GM18499 (cell line): ENCODE results near the gene CCDC197.

Experiments used
- ATAC-seq: cut with Tn5 transposase; IDR thresholded peaks from one replicate; pipeline ENCODE4 v1.9.1; 2021; ENCODE audit warnings: moderate number of reproducible peaks; ENCODE audit not compliant: insufficient read depth, unreplicated experiment

The CCDC197 gene

DNA sequence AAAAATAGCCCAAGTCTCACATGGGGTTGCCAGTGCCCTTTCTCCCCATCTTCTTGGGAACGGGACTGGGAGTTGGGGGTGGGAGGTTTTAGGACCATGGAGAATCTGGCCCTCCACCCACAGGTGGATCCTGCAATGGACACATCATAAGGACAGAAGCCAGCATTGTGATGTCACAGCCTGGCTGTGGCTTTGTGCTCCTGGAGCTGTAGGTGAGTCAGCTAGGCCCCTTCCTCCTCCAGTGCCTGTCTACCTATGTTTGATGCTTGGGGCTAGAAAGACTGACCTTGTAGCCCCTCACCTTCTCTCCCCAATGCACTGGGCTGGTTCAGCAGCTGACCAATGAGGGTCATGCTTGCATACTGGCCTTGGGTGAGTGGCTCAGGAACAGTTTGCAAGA lies at the start of gene CCDC197:
TSS of gene CCDC197 (plus strand) at position 220 of the 400 bp plus-strand sequence. CDS start 831 bp downstream, outside the sequence.
- no peak for ATAC-seq

DNA sequence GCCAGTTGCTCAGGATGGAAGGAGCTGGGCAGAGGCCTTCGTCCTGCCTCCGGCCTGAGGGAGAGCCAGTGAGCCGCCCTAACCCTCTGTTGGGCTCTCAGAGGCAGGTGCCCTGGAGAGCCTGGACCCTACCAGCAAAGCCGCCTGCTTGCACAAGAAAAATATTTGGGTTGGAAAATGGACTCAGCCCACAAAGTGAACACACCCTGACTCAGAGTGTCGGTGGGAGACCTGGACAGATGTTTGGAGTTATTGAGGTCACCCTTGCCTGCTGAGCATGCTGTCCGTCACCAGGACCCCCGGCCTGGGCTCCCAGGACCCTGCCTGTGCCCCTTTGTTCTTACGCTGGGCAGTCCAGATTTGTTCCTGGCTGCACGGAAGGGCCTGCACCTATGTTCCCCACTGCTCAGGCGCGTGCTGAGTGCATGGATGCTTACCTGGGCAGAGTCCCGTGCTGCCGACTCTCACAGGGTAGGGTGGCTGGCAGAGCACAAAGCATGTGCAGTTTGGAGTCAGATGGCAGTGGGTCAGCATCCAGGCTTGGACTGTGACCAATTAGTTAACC lies 47.5 kb upstream of the CCDC197 start:
- ATAC-seq: no peak

DNA sequence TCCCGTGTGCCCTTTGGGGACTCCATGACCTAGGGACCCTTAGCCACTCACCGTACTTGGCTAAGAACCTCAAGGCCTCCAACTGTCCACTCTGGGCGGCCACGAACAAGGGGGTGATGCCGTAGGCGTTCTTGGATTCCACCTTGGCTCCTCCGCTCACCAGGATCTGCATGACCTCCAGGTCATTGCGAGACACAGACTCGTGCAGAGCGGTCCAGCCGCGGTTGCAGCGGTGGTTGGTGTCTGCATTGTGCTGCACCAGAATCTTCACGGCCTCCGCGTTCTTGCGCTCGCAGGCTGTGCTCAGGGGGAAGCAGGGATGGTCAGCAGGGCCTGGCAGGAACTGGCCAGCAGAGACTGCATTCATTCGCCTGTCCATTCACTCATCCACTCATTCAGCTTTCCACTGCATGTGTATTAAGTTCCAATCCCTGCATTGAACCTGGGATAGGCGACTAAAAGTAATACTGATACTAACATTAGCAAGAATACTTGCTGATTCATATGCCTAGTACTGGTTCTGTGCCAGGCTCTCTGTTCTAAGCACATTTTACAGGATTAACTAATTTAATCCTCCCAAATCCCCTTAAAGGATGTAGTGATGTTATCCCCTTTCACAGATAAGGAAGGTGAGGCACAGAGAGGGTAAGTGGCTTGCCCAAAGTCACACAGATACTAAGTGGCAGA lies 46.0 kb upstream of the CCDC197 start:
- no peak for ATAC-seq

DNA sequence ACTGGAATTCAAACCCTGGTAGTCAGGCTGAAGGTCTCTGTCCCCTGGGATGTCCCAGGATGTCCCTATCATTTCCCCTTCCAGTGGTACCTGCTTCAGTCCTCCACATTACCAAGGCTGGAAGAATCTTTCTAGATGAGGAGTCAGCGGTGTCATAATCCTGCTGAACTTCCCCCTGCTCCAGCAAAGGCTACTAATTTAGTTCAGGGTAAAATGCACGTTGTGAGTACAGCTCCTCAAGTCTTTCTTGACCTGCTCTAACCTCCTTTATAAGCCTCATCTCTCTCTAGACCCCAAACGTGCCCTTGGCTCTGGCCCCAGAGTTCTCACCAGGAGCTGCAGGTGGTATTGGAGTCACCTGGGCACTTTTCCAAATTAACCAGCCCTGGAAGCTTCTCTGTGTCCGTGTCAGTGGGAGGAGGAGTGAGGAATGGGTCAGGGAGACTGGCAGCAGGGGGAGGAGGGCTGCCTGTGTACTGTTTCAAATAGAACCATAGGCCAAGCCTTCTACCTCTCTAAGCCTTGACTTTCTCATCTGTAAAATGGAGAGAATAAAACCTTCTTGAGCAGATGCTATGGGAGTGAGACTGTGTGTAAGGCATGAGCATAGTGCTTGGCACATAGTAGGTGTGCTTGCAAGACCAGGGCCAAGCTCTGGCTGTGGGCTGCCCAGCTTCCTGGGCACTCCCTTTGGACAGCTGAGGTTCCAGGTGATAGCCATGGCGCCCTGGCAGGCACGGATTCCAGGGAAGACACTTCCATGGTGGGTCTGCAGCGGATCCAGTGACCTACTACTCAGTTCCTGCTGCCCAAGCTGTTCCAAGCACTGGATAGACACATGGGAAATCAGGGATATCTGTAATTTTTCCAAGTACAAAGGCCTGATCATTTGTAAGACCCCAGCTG lies 45.2 kb upstream of the CCDC197 start:
- no peak for ATAC-seq

DNA sequence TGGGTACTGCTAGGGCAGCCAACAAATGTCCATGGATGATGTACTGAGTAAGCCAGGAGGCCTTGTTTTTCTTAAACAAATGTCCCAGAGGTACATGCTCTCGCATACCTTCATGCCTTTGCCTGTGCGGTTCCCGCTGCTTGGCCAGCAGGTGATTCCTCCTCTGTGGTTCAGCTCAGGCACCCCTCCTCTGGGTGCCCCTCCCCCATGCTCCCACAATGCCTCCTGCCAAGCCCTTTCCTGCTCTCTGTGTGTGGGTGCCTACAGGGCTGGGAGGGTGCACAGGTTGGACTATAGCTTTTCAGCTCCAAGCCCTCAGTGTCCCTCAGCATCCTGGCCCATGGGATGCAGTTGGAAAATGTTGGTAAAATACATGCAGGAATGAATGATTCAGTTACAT lies 44.3 kb upstream of the CCDC197 start:
- no peak for ATAC-seq

DNA sequence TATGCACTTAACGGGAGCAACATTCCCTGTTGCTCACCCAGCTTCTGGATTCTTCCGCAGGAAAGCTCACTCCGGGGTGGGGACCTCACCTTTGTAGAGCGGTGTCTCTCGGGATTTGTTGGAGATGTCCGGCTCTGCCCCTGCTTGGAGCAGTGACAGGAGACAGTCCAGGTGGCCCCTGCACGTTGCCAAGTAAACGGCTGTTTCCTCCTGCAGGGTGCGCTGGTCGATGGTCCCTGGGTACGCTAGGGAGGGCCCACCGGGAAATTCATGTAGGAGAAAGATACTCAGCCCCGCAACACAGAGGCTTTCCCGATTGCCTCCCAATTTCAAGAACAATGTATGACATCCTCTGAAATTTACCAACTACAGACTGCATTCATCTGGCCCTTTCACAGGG lies 43.8 kb upstream of the CCDC197 start:
- ATAC-seq: no peak

DNA sequence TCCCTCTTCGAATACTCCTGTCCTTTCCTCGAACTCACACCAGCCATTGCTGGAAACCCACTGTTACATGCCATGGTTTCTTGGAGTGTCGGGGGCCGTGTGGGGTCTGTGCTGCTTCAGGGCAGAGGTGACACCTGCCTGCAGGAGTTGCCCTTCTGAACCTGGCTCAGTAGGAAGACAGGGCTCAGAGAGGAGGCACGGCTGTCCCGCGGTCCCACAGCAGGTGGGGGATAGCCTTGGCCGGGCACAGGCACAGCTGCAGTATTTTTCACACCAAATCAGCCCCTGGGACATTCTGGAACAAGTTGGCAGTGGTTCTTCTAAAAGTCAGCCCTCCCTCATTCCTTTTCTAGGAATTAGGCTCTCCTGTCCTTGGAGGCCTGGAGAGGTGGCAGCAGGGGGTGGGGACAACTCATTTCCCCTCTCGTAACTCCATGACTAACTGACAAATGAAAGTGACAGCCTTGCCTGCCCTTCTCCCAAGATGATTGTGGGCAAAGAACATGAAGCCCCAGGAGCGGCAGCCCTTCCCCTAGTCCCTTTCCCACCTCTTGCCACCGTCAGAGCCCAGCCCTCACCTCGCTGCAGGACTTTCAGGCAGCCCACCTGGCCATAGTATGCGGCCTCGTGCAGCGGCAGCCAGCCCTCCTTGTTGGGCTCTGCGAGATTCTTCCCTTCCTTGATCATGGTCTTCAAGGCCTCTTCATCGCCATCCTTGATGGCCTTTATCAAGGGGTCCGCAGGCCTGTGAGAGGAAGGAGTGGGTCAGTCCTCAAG lies 43.2 kb upstream of the CCDC197 start:
- ATAC-seq: no peak

DNA sequence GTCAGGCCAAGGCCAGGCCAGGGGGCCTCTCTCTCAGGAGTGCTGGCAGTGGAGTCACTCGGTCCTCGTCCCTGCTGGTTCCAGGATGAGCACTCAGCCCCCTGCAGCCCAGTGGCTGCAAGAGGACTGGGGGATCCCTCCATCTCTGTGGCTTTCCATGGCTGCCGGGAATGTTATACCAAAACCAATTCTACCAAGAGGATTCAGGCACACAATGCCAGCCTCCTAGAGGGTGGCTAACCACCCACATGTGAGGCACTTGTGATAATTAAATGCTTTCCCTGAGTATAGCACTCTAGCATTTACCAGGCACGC lies 42.6 kb upstream of the CCDC197 start:
- ATAC-seq: no peak

DNA sequence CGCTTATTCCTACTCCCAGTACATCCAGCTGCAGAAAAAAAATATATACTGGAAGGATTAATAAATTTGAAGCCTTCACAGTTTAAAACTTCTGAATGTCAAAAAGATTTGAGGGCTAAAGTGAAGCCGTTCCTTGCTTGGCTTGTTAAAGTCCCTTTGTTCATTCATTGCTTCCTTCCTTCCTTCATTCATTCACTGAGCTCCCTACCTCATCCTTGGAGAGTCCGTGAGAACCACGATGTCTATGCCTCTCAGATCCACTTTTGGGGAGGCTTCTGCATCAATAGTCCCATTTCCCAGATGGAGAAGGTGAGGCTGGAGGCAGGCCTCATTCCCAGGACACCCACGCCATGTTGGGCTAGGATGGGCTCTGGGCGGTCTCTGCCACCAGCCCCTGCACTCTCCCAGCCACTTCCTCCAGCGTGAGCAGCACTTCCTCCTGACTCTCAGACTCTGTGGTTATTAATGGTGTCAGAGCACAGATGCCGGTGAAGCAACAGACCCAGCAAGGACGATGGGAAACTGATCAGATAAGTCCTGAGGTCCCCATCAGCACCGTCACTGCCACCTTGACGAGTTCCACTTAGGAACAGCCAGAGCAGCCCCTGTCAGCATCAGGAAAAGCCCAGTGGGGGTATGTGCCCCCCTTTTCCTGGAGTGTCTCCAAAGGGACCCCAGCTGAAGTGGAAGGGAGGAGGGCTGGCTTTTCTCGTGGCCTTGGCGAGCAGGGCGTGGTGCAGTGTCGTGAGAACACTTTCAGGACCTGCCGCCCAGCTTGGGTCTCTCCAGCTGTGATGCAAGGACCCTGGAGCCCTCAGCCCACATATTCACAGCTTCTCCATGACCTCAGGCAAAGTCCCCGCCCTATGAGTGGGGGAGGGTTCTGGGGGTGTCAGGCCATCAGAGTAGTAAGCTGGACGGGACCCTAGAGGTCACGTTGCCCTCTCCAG lies 41.9 kb upstream of the CCDC197 start:
- no peak for ATAC-seq

DNA sequence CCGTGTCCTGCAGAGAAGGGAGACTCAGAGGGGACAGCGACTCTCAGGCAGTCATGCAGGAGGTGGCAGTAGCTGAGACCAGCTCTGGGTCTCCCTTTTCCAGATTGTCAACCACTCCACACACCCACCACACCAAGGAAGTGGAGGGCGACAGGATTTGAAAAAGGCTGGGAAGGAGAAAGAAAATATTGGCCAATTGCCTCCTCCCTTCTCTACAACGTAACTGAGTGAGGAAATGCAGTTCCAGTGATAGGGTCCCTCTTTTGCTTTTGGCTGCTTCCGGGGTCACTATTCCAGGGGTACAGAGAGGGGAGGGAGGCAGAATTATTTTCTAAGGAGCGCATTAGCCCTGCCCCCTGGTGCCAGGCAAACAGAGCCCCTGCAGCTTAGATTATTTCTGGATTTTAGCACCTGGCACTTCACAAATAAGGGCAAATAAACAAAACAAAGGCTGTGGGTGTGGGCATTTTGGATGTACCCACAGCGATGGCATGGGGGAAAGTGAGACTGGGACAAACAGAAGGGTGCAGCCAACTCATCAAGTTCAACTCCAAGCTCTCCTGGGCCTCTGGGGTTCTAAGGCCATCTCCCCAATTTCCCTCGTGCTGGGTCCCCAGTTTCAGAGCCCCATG lies 41.1 kb upstream of the CCDC197 start:
- ATAC-seq: no peak

DNA sequence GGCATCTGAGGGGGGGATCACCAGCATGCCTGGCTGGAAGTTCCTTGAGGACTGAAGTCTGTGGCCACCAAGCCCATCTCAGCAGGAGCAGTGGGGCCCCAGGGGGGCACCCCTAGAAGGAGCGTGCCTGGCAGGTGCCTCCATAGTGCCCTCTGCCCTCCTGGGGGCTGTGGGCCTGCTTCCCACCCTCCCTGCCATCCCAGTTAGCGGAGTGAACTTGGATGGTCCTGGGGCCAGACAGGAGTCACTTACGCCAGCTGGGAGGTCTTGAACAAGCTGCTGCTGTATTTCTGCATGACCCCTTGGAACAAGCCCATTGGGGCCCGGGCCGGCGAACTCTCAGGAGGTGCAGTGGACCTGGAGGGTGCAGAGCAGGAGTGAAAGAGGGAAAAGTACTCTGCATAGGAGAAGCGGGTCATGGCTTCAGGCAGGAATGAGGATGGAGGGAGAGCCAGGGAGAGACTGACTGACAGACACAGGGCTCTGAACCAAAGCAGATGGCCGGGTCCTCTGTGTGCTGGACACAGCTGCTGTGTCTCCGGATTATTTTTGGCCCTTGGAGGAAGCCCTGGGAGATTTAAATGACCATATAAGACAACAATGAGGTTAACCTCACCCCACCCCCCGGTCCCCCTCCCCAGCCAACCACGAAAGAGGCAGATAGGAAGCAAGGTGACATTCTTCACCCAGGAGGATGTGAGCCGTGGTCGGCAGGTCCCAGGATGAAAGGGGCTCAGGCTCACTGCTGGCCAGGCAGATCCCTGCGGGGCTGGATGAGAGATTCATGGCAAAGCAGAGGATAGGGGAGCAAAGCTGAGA lies 40.4 kb upstream of the CCDC197 start:
- no peak for ATAC-seq

DNA sequence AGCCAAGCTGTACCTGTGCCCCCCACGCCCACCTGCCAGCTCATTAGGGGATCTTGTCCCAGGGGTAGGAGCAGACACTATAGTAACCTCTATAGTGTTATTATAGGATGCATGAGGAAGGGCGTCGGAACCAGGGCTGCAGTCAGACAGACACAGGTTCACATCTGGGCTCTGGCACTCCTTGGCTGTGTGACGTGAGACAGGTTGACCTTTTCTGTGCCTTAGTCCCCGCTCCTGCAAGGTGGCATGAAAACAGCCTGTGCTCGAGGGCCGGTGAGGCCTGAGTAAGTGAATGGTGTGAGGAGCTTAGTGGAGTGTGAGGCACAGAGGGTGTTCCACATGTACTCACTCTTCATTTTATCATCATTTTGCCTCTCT lies 39.8 kb upstream of the CCDC197 start:
- ATAC-seq: no peak

DNA sequence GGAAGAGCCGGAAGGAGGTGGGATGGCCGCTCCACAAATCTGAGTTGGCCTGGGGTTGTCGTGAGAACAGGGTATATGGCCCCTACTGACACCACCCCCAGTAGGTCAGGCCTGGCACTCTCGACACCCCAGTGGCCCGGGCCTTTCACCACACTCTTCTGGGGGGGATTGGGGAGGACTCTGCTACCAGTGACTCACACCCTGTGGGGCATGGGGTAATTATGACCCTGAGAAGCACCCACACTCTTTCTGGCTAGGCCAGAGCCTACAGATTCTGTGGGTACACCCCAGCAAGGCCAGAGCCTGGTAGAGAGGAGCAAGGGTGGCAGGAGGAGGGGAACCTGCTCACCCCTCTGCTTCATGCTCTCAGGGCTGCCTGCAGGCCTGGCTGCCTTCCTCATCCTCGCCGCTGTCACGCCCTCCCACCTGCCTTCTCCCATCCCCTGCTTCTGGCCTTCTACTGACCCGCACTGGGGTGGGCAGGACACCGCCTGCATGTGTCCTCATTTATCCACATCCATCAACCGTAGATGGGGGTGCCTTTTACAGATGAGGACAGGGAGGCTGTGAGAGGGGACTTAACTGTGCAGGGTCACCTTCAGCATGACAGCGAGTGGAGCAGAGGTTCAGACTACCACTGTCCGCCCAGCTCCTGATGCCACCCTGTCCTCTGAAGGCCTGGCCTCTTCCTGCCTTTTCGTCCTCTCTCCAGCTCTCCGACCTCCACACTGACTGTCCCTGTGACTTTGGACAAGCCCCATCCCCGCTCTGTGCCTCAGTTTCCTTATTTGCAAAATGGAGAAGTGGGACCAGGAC lies 39.1 kb upstream of the CCDC197 start:
- ATAC-seq: no peak

DNA sequence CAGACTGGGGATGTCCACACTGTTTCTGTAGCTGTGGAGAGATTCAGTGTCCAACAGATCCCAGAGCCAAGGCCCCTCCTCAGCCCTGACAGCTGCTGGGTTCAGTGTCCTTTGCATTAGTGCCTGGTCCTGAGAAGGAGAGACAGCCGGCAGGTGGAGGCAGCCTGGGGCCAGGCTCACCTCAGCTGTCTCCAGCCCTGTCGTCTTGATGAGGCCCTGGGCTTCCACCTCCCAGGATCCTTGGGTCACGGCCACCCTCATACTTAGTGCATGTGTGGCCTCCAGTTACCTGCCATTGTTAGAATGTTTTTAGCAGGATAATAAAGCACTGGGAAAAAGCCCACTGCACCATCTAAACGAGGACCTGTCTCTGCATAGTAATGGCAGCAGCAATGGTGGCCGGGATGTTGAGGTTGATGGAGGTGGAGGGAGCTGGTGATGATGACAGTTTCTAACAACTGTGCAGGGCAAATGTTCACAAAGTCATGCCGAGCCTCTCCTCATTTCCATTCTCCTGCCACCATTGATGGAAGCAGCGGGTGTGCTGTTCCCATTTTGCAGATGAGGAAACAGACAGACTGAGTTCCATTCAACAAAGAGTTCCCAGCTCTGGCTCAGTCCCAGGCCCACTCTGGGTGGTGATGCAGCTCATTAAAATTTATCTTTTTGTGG lies 38.4 kb upstream of the CCDC197 start:
- no peak for ATAC-seq

DNA sequence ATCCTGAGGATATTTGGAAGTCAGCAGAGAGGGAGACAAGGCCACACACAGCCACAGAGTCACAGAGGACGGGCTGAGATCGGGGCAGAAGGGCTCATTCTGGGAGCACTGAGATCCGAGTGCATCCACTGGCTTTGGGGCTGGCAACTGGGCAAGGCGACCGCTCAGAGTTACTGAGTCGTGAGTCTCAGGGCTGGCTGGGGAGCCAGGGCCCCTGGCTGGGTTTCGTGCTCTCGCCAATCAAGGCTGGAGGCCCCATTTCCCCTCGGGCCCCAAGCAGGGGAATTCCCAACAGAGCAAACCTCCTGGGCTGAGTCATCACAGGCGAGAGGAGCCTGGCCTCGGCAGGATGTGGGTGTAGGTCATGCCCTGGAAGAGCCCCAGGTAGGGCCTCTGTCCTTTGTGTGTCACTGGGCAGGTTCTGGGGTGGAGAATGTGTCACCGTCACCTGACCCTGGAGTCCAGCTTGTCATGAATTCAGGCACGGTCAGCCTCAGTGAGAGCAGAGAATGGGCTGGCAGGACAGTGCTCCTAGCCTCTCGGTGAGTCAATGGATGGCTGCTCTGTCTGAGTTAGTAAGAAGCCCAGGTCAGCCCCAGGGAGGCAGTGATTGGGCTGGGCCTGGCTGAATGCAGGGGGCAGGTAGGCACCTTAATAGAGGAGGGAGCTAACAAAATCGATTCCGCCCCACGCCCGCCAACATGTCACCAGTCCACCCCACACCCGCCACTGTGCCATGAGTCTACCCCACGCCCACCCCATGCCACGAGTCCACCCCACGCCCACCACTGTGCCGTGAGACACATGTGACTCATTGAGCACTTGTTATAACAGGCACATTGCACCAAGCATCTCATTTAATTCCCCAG lies 37.6 kb upstream of the CCDC197 start:
- peak; percentile 60 for ATAC-seq

DNA sequence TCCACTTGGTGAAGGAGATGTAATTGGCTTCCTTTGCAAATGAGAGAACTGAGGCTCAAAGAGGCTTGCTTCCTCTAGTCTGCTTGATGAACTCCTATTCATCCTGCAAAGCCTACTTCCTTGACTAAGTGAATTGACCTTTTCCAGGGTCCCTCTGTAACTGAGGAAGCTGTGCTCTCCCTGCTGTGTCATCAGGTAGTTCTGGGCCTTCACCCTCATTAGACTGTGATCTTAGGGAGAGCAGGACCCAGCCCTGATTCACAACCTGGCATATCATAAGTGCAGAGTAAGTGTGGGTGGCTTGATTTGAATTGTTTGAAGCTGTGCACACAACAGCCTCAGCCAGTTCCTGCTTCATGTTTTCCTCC lies 37.0 kb upstream of the CCDC197 start:
- ATAC-seq: no peak
